ENCODE data around the gene ADAMTSL1.

ADAMTSL1 gene

DNA sequence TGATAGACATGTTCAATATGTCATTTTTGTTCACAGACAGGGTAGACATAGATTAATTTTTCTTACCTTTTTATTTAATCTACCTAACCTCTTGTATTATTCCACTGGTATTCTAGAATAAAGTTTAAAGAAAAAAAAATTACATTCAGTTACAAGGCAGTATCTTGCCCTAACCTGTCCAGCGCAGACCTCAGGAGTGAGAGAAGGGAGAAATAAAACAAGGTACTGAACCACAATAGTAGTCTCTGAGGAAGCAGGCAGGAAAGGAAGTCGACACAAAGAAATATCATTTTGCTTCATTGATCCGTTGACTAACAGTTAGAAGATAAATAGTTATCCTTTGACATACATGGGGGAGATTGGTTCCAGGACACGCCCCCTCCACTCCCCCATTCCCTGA lies 12.5 kb upstream of the ADAMTSL1 start:
- no peak for DNase-seq (ENCODE audit: low spot score)

DNA sequence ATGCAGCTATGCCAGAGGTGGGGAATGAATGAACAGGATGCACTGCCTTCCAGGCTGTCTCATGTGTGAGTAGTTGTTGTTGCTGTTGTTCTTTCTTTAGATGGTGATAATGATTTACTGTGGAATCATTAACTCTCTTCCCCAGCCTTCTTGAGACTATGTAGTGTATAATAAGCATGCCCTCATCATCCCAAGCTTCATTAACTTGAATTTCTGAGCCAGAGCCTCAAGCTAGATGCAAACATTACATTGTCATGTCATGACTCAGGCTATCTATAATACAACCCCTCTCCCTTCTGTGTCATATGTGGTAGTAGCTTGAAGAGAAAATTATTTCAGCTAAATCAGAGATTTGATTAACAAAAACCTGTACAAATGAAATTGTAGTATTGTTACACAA lies 10.0 kb upstream of the ADAMTSL1 start:
- DNase-seq (ENCODE audit: low spot score) = peak; percentile 83

DNA sequence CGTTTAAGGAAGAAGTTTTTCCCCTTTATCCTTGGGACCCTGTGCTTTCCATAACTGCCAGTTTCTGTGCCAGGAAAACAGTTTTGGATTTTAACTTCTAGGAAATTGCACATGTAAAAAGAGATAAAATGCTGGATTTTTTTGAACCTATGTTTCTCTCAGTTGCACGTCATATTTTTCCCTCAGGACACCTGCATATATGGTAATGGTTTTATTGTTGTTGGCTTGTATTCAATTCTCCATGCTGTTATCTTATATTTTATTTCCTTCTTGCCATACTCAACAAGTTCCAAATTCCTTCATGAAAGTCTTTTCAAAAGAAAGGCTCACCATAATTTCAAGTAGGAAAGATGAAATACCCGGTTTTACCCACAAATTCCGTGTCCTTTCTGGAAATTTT lies 7.9 kb upstream of the ADAMTSL1 start:
- DNase-seq (ENCODE audit: low spot score) = no peak

DNA sequence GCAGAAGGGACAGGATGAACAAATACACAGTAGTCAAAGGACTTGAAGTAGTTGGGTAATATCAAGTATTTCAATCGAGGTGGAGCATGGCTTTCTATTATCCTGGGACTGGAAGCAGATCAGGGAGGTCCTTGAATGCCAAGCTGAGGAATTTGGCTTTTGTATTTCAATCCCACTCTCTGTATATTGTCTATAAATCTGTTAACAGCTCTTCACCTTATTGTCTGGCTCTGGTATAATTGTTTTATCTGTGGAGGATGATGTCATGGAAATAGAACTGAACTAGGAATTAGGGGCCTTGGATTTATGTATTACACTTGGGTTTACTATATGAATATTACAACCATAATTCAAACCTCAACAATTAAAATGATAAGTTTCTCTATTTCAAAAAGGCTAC lies 6.3 kb upstream of the ADAMTSL1 start:
- no peak for DNase-seq (ENCODE audit: low spot score)

DNA sequence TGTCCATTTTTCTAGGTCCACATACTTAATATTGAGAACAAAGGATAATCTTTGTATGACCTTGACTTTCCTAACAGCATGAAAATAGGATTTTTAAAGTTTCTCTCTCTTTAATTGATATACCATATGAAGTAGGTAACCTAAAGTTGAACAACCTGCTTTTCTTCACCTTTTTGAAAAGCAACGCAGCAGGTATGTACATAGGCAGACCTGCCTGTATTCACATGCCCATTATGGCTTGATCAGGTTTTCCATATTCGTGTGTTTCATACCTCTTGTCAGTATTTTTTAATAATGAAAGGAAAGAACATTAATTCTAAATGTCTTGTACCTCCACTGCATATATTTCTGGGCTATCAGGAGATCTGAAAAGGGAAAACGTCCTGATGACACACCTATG lies 1.5 kb upstream of the ADAMTSL1 start:
- DNase-seq (ENCODE audit: low spot score) = no peak

DNA sequence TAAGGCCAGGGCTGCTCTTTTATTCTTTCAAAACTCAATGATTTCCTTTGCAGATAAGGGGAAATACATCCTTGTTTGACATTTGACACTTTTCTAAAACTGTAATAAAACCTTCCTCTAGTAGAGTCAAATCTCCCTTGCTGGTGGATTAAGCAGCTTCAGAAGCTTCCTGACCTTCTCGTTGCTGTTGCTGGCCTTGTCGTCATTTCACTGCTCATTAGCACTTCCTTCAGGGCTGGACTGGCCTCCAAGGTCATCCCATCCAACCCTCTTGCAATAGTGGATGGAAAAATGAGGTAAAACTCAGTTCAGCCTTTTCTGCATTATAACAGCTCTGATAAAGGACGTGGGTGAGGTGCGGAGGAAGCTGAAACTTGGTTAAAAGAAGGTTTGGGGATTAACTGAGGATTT lies 1.1 kb upstream of the ADAMTSL1 start:
- no peak for DNase-seq (ENCODE audit: low spot score)

DNA sequence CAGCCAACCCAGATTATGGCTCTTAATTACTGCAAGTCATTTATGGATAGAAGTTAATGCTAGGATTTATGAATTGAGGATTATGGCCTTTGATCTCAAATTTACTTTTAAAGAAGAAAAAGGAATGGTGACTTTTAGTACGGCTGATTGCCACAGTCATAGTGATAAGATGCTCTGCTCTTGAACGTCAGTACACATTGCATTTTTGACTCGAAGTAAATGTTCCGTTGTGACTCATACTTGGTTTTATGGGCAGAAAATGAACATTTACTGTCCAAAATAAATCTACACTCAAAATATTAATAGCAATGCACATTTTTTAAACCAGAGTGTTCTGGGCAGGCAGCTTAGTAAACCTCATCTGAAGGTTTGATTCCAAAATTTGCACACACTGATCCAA lies 830 bp downstream of the ADAMTSL1 start:
- DNase-seq (ENCODE audit: low spot score) = no peak

DNA sequence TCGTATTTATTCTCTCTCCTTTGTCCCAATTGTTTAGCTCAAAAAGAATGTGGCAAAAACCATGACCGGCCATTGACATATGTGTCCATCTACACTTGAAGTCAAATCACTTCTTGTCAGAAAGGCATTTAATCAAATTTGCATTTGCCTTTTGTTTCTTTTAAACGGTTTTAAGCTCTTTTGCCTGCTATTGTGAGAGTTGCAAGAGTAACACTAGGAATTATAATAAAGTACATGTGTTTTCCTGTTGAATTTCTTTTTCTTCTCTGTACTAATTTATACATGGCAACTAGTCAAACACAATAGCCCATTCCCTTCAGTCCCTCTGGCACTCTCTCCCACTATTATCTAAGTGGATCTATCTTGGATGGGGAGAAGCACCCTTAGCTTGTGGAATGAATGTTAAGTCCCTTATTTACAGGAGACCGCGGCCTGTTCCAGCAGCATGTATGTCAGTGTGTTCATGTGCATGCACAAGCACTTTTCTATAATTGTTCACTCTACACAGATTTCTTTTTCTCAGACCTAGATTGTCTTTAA lies 3.2 kb downstream of the ADAMTSL1 start:
- DNase-seq (ENCODE audit: low spot score) = no peak

DNA sequence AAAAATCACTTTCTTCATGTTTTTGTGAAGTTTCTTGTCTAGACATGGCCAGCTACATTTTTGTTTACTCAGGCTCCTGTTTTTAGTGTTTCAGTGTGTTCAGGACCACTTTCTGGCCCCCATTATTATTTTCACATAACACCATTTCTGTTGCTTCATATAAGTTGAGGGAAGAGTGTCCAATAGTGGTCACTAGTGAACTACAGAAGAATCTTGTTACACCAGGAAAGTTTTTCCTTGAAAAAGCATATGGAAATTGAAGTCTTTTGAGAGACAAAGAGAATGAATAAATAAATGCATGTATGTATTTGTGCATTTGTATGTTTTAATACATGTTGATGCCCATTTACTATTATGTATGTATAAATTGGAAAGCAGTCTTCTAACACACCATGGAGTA lies 3.8 kb downstream of the ADAMTSL1 start:
- no peak for DNase-seq (ENCODE audit: low spot score)

DNA sequence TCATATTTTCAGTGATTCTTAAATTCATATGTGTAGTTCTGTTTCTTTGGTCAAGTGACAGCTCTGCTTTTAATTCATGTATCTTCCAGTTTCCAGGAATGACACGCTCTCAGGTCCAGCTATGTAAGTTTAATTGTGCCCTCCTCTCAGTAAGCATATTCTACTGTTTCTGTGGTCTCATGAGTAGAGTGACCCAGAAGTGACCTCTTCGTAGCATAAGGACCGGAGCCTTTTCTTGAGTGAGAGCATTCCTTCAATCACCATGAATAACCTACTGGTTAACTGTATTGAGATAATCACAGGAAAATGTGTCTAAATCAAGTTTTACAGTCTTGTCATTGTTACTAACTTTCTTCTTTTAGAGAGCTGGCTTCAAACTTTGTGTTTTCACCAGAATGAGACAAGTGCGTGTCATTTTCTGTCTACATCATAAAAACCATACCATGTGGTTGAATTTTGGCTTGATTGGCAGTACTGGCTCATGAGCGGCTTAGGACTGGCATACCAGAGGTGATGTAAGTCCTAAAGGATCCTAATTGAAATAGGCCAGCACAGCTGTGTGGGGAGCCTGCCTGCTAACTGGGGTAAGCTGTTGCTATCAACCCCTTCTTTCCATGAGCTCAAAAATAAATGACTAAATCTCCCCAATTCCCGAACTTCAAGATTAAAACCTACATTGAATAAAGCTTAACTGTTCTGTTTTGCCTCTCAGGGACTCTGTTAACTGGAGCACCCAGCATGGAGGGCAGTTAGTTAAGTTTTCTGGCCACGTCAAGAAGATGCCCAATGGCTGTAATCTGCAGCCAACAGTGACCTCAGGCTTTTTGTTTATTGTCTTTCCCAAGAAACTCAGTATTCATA lies 4.8 kb downstream of the ADAMTSL1 start:
- DNase-seq (ENCODE audit: low spot score) = peak; percentile 47

DNA sequence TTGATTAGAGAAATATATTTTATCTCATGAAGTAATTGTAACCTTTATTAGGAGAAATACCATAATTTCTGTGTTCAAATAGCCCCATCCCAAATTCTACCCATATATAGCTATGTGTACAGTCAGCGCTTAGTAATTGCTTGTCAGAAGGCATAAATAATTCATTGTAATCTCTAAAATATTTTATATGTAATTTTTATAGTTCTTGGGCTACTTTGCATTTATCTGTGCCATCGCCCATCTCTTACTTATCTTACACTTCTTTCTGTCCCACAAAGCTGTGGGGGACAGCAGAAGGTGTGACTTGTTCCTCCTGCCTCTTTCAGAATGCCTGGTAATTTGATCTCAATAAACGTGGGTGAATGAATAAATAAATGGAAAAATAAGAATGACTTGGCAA lies 5.5 kb downstream of the ADAMTSL1 start:
- no peak for DNase-seq (ENCODE audit: low spot score)

DNA sequence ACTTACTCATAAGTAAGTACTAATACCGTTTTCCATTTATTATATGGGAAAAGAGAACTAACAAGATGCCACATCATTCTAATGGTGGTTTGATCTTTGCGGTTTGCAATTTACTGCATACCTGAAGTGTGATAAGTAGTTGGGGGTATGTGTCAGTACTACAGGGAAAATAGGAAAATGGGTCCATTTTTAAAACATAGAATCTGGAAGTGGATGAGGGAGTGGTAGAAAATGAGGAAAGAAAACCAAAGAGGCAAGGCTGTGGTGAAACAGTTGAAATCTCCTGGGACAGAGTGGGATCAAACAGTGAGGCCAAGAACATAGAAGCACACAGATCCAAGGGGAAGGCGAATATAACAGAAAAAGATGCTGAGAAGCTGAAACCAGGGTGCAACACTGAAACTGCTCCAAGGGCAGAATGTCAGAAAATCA lies 6.7 kb downstream of the ADAMTSL1 start:
- no peak for DNase-seq (ENCODE audit: low spot score)

DNA sequence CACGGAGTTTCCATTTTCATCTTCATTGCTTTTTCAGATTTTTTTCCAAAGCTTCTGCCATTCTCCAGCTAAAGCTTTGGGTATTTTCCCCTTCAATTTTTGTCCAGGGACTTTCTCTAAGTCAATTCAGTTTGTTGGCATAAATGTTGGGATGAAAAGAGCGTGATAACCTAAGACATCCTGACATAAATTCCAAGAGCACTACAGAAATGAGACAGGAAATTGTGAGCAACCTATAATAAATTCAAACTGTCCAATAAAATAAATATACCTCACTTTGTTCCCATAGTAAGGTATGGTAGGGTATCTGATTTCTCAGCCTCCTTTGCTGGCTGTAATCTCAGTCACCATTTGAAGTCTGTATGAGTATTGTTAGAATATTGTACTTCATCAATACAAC lies 8.4 kb downstream of the ADAMTSL1 start:
- DNase-seq (ENCODE audit: low spot score) = no peak

DNA sequence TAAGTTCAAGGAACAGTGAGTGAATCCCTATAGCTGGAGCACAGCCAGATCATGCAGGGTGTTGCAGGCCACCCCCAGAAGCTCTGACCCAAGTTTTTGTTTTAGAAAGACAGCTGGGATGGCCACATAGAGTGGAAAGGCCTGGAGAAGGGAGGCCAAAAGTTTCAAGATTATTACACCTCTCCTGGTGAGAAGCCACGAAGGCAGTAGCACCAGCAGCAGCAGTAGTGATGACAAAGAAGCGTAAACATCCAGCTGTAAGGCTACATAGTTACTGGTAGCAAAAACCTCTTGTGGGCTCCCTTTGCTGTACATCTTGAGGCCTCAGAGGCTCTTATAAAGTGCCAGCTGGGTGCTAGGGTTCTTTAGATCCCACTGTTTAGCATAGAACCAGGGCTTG lies 11.8 kb downstream of the ADAMTSL1 start:
- DNase-seq (ENCODE audit: low spot score) = no peak

DNA sequence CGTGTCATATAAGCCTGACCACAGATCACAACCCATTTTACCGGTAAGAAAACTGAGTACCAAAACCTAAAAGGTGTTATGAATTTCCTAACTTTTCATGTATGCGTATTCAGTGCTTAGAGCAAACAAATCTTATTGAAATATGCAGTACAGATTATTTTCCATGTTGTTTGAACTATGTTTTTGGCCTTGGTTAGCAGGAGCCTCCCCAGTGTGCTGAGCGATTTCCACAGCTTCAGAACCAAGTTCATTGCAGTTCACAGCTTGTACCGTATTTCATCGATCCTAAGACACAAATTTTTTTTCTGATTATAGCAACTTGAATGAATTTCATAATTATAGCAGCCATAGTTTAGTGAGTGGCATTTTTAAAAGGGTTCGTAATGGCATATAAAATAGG lies 13.7 kb downstream of the ADAMTSL1 start:
- DNase-seq (ENCODE audit: low spot score) = no peak

DNA sequence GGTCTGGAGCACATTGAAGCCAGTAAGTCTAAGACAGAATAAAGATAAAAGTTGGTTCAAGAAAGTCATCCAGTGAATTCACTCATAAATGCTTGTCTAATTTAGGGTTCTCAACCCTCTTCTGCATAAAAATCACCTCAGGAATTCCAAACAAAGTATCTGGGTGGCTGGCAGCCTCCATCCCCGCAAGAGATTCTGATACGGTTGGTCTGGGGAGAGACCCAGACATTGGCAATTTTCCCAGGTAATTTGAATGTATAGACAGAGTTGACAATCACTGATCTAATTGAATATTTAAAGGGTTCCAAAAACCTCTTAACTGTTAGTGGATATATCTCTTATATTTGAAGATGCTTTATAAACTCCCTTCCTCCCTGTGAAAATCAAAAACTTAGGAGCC lies 14.9 kb downstream of the ADAMTSL1 start:
- DNase-seq (ENCODE audit: low spot score) = no peak

DNA sequence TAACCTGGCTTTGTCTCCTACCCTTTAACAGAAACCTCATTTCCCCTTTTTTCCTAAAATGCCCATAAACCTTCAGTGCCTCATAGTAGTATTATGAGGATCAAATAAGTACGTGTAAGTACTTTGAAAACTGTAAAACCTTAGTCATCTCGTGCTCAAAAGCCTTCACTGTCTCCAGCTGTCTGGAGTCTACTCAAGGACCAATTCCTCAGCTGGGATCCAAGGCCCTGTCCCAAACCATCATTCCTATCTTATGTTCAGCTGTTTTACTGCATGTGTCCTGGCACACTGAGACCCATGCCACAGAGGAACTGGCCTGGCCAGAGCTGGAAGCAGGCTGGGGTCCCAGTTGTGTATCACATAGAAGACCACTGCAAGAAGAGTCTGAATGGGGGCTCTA lies 15.9 kb downstream of the ADAMTSL1 start:
- DNase-seq (ENCODE audit: low spot score) = peak; percentile 21

DNA sequence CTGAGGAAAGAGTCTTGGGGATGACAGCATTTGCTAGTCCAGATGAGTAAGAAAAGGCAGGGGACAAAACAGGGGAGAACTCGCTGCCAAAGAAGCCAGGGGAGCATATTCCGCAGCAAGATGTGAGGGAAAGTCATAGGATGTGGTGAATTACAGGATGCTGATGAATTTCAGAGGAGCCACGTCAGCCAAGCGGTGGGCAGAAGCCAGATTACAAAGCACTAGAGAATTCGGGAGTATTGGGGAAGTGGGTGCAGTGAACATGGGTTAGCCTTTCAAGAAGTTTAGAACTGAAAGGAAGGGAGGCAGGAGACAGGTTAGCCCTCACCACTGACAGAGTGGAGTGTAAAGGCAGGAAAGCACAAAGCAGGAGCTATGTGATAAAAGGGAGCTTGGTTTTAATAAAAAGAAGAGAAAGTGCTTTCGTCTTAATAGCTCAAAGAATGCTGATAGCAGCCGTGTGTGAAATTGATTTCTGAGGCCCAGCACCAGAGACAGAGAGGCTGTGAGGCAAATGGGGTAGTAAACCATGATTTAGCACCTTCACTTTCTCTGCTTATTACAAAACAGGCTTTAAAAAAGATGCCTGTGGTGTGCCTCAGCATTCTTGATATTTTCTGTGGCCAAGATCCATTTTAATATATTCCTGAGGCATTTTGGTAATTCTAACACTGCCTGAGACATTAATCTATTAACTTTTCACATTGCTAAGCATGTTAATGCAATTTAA lies 16.9 kb downstream of the ADAMTSL1 start:
- DNase-seq (ENCODE audit: low spot score) = peak; percentile 99

DNA sequence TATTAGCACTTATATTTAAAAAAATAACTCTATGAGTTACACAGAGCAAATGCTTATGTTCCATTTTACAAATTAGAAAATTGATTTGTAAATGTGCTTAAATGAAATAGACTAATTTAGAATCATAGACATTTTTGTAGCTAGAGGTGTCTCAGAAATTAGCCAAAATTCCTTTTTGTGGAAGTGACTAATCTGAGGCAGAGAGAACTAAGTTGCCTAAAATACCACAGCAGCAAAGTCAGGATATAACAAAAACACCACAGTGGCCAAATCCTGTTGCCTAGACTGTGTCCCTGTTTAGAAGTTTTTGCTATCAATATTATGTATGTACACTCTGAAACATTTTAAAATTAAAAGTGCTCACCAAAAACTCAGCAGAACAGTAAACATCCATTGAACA lies 18.7 kb downstream of the ADAMTSL1 start:
- peak; percentile 34 for DNase-seq (ENCODE audit: low spot score)

DNA sequence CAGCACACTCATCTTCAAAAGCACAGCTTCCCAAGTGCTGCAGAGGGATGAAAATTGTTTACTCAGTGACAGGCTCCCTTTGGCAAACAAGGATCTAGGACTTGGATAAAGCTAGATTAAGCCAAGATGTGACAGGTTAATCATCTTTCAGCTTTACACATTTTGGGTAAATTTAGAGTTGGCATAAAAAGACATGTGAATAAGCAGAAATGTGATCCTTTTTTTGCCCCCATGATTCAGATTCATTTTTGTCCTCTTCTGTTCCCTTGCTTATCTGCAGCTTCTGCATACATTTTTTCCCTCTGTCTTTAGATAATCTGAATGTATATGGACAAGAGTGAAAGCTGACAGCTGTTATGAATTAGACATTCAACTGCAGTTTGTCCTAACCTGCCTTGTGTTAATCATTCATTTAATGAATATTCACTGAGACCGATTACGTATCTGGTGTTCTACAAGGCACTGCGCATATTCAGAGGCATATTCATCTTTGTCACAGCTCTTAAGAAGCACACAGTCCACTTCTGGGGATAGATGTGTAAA lies 19.6 kb downstream of the ADAMTSL1 start:
- peak; percentile 76 for DNase-seq (ENCODE audit: low spot score)

DNA sequence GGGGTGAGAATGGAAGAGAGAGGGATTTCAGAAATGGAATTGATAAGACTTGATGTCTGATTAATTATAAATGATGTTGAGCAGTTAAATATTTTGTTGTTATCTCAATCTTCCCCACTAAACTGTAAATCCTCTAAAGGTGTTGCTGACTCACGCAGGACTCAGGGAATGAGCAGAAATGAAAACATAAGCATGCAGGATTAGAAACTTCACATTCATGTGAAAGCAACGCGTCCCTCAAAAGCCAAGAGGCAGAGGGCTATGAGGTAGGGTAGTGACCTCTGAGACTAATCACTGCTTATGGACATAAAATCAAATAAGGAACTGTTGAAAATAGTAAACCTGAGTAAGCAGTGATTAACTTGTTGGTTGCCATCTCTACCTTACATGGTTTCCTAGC lies 21.1 kb downstream of the ADAMTSL1 start:
- no peak for DNase-seq (ENCODE audit: low spot score)

DNA sequence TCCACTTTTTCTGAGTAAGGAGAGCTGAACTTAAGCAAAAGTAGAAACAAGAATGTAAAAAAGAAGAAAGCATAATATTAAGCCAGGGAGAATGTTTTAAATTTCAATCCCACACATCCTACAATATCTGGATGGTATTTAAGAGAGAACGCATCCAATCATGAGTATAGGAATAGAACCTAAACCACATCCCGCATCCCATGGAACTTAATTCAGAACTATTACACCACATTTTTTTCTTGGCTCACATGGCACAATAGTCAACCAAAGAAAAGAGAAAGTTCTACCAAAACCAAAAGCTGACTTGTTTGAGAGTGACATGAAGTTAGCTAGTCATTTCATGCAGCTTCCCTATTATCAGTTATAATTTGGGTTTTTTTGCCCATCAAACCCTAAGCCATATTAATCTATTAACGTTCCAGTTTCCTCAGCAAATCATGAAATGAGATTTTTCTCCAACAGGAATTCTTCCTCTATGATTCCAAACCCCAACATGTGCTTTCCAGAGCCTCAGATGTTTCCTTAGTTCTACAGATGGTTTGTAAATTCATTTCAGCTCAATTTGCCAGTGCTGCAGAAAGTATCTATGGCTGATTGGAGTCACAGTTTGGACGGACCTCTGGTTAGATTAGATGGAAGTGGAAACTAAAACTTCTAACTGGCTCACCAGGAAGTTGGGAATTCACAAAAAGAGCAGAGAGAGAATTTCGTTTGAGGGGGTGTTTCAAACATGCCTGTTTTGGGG lies 22.5 kb downstream of the ADAMTSL1 start:
- DNase-seq (ENCODE audit: low spot score) = no peak

Data from kidney tubule cell (primary cell).